Activated CD8-positive, alpha-beta memory T cell treated with anti-CD3 and anti-CD28 coated beads, Interleukin-2, amount 50 U/mL, for 4 hours (primary cell): ENCODE data around the gene RNF113A.
"Not testable (repeated sequence)": the region's sequence is repeated elsewhere in the genome, so short reads cannot be mapped to it uniquely, and the experiment has no call there.

ENCODE experiments used
- DNase-seq: peaks from one replicate; pipeline ENCODE4 v3.0.0-alpha.2; 2020

The RNF113A gene

GRCh38 chrX:119871599-119872395 is at the start of gene RNF113A, which contains the start of gene NDUFA1:
RNF113A (minus strand) TSS chrX:119871733; CDS start chrX:119871613, 120 bp downstream.
NDUFA1 (plus strand) TSS chrX:119871832; CDS start chrX:119871912, 80 bp downstream.
- DNase-seq = peak; percentile 79

- no peak for DNase-seq
Observed at GRCh38 chrX:119919835-119920585, 48.5 kb upstream of the RNF113A start.

- DNase-seq = no peak
Observed at GRCh38 chrX:119917877-119918276, 46.3 kb upstream of the RNF113A start.

- DNase-seq = no peak
Observed at GRCh38 chrX:119916310-119916709, 44.8 kb upstream of the RNF113A start.

GRCh38 chrX:119900976-119901375 is 29.4 kb upstream of the RNF113A start:
- DNase-seq = no peak

GRCh38 chrX:119899125-119899524 is 27.6 kb upstream of the RNF113A start:
- DNase-seq = no peak

GRCh38 chrX:119895843-119896326 is 24.4 kb upstream of the RNF113A start, which contains the start of gene AKAP14:
AKAP14 (plus strand) TSS chrX:119895893; CDS start chrX:119903224, 7,331 bp downstream.
- no peak for DNase-seq

GRCh38 chrX:119891961-119892692 is 20.6 kb upstream of the RNF113A start:
- DNase-seq = not testable (repeated sequence)

GRCh38 chrX:119890626-119891025 is 19.1 kb upstream of the RNF113A start:
- not testable (repeated sequence) for DNase-seq

- DNase-seq = peak; percentile 52
Observed at GRCh38 chrX:119887721-119888425, 16.3 kb upstream of the RNF113A start.

- no peak for DNase-seq
Observed at GRCh38 chrX:119885554-119886428, 14.3 kb upstream of the RNF113A start.

GRCh38 chrX:119880552-119881437 is 9.3 kb upstream of the RNF113A start:
- no peak for DNase-seq

- no peak for DNase-seq
Observed at GRCh38 chrX:119880076-119880475, 8.5 kb upstream of the RNF113A start.

GRCh38 chrX:119878740-119879139 is 7.2 kb upstream of the RNF113A start:
- no peak for DNase-seq

- no peak for DNase-seq
Observed at GRCh38 chrX:119871245-119871598, 311 bp downstream of the RNF113A start.

GRCh38 chrX:119870626-119871131 is 854 bp downstream of the RNF113A start:
- no peak for DNase-seq

GRCh38 chrX:119853444-119853843 is 18.1 kb downstream of the RNF113A start:
- DNase-seq = no peak

GRCh38 chrX:119852382-119853353 is 18.9 kb downstream of the RNF113A start, which contains the start of gene UPF3B:
UPF3B (minus strand) TSS chrX:119852963; CDS start chrX:119852928, 35 bp downstream.
- peak; percentile 91 for DNase-seq

- no peak for DNase-seq
Observed at GRCh38 chrX:119833905-119834304, 37.6 kb downstream of the RNF113A start.
